Sigmoid colon (tissue), 7 donors: ENCODE measurements around the gene EFL1. TPM values are rescaled to one million over a fixed set of nuclear protein-coding genes. Genes with fewer than 3 reads are reported as not detected.
"Not testable (repeated sequence)": the region's sequence is repeated elsewhere in the genome, so short reads cannot be mapped to it uniquely, and the experiment has no call there.

Experiments
- DNase-seq: peaks from one replicate; pipeline ENCODE4 v3.0.0-alpha.2; 2019
- H3K27ac ChIP-seq, 4 donors: fragments of 200-600 bp; sonication (generic); one replicate each; pipeline ENCODE4 v1.5.1; 2016 to 2019; ENCODE audit warnings: mild to moderate bottlenecking in 1 of 4
- H3K27me3 ChIP-seq, 3 donors: fragments of 200-600 bp; sonication (generic); one replicate each; pipeline ENCODE4 v1.5.1; 2019; ENCODE audit warnings: mild to moderate bottlenecking in 1 of 3
- H3K36me3 ChIP-seq, 4 donors: fragments of 200-600 bp; sonication (generic); one replicate each; pipeline ENCODE4 v1.5.1; 2016 to 2019
- H3K4me1 ChIP-seq, 4 donors: fragments of 200-600 bp; sonication (generic); one replicate each; pipeline ENCODE4 v1.5.1; 2017 to 2019
- H3K4me3 ChIP-seq, 4 donors: fragments of 200-600 bp; sonication (generic); one replicate each; pipeline ENCODE4 v1.5.1; 2017 to 2019; ENCODE audit warnings: mild to moderate bottlenecking in 2 of 4, moderate library complexity in 1 of 4
- H3K9me3 ChIP-seq, 4 donors: fragments of 200-600 bp in 3 of 4; sonication (generic) in 3 of 4; one replicate each; pipeline versions ENCODE4 v1.5.1 to v1.6.1; 2013 to 2019
- EP300 ChIP-seq, 4 donors: sonication (generic); formaldehyde crosslinking; IDR thresholded peaks; one replicate each; pipeline ENCODE4 v1.6.1; 2017; ENCODE audit warnings: antibody characterized with exemption in 4 of 4
- POLR2A ChIP-seq, 2 donors: fragments of 450-650 bp; IDR thresholded peaks; one replicate each; pipeline ENCODE4 v1.6.1; 2016; ENCODE audit warnings: antibody characterized with exemption in 2 of 2, mild to moderate bottlenecking in 2 of 2, moderate library complexity in 2 of 2
- POLR2AphosphoS5 ChIP-seq, 4 donors: sonication (generic); formaldehyde crosslinking; IDR thresholded peaks; one replicate each; pipeline ENCODE4 v1.6.1; 2017; ENCODE audit warnings: antibody characterized with exemption in 4 of 4
- WGBS, 2 donors: extraction: QIAGEN DNeasy Blood & Tissue Kit; methylation state at CpG; one replicate each; pipeline ENCODE4 v1.1.7; 2013; 5-methylcytosine and 5-hydroxymethylcytosine counted together
- intact Hi-C: fragments of 100-400 bp; cut with DNase I; formaldehyde crosslinking; loops from one replicate; pipeline ENCODE4 v1.15.1; 2023
- polyA plus RNA-seq, 3 donors: library from polyadenylated mRNA; stranded (reverse); fragments of 200-250 nt; gene quantifications; one replicate each; pipeline ENCODE4 v1.2.3, GENCODE V29; 2013
- total RNA-seq, 4 donors: library from RNA; depleted of rRNA; stranded (reverse); fragments of >200 nt; gene quantifications; one replicate each; pipeline ENCODE4 v1.1.0, GENCODE V29; 2016
- TF ChIP-seq, protein P1 (sequence below), 4 experiments: fragments of 450-650 bp in 3 of 4; fragments of 200-600 bp in 1 of 4; IDR thresholded peaks; one replicate each; pipeline ENCODE4 v1.5.1; 2016 to 2019; ENCODE audit warnings: antibody characterized with exemption in 4 of 4, mild to moderate bottlenecking in 3 of 4, moderate library complexity in 2 of 4
- donor health status: healthy with polysubstance abuse.
- donor health status: Bipolar disorder and iron deficiency.
- donor health status: healthy.

EFL1 gene
- total and polyA plus RNA-seq, 7 donors: 10.8 to 15.7 (median 13.6) TPM

DNA sequence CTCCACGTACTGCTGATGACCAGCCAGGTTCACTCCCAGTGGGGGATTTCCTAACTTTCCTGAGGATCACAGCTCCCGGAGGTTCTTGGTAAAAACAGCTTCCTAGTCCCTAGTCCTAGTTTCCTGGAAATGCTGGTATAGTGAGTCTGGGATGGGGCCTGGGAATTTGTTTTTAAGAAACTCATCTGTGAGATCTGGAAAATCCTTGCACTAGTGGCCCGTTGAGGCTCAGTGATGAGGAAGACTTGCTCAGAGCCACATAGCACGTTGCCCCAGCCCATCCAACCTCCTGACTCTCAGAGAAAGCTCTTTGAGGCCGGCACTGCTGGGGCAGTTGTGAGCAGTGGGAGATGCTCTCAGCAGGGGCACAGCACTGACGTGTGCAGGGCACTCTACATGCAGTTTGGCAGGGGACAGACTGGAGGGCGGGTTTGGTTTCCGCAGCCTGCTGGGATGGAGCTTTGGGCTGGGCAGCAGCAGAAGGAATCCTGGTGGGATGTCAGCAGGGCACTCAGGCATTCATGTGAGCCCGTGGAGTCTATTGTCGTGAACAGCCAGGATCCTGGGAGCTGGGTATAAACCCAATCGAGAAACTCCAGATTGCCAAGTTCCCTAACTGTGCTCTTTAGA, 31.6 kb upstream of the EFL1 start:
- TF ChIP-seq, protein P1, sequence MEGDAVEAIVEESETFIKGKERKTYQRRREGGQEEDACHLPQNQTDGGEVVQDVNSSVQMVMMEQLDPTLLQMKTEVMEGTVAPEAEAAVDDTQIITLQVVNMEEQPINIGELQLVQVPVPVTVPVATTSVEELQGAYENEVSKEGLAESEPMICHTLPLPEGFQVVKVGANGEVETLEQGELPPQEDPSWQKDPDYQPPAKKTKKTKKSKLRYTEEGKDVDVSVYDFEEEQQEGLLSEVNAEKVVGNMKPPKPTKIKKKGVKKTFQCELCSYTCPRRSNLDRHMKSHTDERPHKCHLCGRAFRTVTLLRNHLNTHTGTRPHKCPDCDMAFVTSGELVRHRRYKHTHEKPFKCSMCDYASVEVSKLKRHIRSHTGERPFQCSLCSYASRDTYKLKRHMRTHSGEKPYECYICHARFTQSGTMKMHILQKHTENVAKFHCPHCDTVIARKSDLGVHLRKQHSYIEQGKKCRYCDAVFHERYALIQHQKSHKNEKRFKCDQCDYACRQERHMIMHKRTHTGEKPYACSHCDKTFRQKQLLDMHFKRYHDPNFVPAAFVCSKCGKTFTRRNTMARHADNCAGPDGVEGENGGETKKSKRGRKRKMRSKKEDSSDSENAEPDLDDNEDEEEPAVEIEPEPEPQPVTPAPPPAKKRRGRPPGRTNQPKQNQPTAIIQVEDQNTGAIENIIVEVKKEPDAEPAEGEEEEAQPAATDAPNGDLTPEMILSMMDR (IDR thresholded peaks at IDR 0.05): no peak
- TF ChIP-seq EP300 (IDR thresholded peaks at IDR 0.05) (no peak), POLR2AphosphoS5 (IDR thresholded peaks at IDR 0.05) (no peak), POLR2A (IDR thresholded peaks at IDR 0.05) (no peak)
- H3K27me3 ChIP-seq: peaks cover 0 to 6% (median 6%) of the 10 kb centered on the region in 3 donors
- H3K9me3 ChIP-seq: peaks cover 0 to 2% (median 0%) of the 10 kb centered on the region in 4 donors
- H3K36me3 ChIP-seq: no peaks in the 10 kb centered on the region
- no peaks in the 10 kb centered on the region for H3K4me1 ChIP-seq
- no peak overlapping the region for H3K4me3 ChIP-seq
- WGBS, 2 donors: 77 to 82% methylated on average over 11 of the region's 11 CpGs
- intact Hi-C loops: no loop called here
- no peak for DNase-seq
- no peak overlapping the region for H3K27ac ChIP-seq

DNA sequence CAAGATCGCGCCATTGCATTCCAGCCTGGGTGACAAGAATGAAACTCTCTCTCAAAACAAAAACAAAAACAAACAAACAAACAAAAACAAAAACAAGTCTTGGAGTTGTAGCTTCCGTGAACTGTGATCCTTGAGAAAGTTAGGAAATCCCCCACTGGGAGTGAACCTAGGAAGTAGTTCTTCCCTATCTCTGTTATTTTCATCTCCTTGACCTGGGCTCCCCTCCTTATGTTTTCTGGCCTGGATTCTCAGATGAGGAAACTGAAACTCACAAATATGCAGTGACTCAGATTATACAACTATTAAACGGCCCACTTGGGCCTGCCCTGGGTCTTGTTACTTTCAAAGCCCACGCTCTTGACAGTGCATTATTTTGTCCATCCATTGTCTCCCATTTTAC, 29.7 kb upstream of the EFL1 start:
- no peak overlapping the region for H3K4me3 ChIP-seq
- no peak for DNase-seq
- H3K36me3 ChIP-seq: no peaks in the 10 kb centered on the region
- no peak overlapping the region for H3K27ac ChIP-seq
- 86 to 87% methylated on average over 5 of the region's 5 CpGs for WGBS, 2 donors
- intact Hi-C loops: no loop called here
- H3K9me3 ChIP-seq: peaks cover 0 to 2% (median 0%) of the 10 kb centered on the region in 4 donors
- no peaks in the 10 kb centered on the region for H3K4me1 ChIP-seq
- TF ChIP-seq POLR2AphosphoS5 (IDR thresholded peaks at IDR 0.05): no peak
- TF ChIP-seq, protein P1 (IDR thresholded peaks at IDR 0.05): no peak
- no peak for TF ChIP-seq POLR2A (IDR thresholded peaks at IDR 0.05)
- no peak for TF ChIP-seq EP300 (IDR thresholded peaks at IDR 0.05)
- H3K27me3 ChIP-seq: no peaks in the 10 kb centered on the region

DNA sequence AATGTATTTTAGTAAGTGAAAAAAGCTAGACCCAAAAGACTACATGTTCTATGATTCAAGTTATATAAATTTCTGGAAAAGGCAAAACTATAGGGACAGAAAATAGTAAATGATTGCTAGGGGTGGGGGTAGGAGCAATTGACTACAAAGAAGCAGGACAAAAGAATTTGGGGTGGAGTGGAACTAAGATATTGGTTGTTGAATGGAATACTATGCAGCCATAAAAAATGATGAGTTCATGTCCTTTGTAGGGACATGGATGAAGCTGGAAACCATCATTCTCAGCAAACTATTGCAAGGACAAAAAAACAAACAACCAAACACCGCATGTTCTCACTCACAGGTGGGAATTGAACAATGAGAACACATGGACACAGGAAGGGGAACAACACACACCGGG, 25.7 kb upstream of the EFL1 start:
- H3K27ac ChIP-seq, DNase-seq, H3K36me3 ChIP-seq, H3K27me3 ChIP-seq, H3K4me3 ChIP-seq, H3K4me1 ChIP-seq, H3K9me3 ChIP-seq, intact Hi-C loops: not testable (repeated sequence)
- 92 to 95% methylated on average over 2 of the region's 2 CpGs for WGBS, 2 donors

DNA sequence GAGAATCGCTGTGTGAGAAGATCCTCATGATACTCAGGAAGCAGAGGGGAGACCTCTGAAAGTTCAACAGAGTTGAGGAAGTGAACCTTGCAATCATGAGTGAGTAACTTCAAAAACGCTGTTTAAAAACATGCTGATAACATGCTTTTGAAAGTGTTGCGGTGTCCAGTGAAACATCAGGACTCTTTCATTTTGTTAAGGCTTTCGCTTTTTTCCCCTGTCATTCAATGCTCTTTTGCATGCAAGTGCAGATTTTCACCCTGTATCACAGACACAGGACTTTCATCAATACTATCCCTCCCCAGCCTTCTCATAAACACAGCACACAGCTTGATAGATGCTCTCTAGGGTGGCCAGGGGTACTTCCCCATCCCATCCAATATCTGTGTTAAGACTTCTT, 23.9 kb upstream of the EFL1 start:
- DNase-seq, intact Hi-C loops, H3K4me3 ChIP-seq, H3K27ac ChIP-seq, H3K36me3 ChIP-seq, H3K27me3 ChIP-seq, H3K4me1 ChIP-seq, H3K9me3 ChIP-seq: not testable (repeated sequence)
- 59 to 87% methylated on average over 4 of the region's 4 CpGs for WGBS, 2 donors

DNA sequence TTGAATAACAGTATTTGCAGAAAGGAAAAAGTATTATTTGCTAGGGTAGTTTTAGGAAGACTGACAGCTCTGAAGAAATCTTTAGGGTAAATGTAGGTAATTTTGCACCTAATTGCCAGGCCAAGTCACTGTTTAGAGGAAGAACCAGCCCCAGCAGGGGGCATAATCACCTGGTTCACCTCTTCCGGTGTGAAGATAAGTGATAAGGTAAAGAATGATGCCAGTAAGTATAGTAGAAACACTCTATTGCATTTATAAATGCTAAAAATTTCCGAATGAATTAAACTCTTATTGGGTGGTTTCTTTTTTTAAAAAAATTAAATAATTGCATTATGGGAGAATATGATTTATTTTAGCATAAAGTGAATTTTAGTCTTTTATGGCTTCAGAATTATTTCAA, 21.8 kb upstream of the EFL1 start:
- H3K9me3 ChIP-seq, H3K4me1 ChIP-seq, intact Hi-C loops, H3K4me3 ChIP-seq, H3K27me3 ChIP-seq, H3K36me3 ChIP-seq, DNase-seq, H3K27ac ChIP-seq: not testable (repeated sequence)
- WGBS, 2 donors: 52 to 87% methylated on average over 1 of the region's 2 CpGs

DNA sequence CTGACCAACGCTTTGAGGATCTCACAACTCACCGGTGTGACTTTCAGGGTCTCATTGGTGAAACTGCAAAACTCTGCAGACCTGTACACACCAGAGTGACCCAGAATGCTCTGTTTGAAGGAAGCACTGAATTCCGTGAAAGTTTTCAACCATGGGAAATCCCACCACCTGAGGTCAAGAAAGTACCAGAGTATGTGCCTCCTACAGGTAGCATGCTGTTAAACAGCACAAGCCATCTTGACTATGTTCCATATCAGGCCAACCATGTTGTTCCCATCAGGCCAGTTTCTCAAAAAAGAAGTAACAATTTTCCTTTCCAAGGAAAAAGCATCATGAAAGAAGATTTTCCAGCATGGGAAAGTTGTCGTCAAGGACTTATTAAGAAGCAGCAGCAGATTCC, 19.9 kb upstream of the EFL1 start:
- 87 to 91% methylated on average over 4 of the region's 4 CpGs for WGBS, 2 donors
- H3K36me3 ChIP-seq, intact Hi-C loops, H3K27ac ChIP-seq, H3K9me3 ChIP-seq, H3K4me1 ChIP-seq, DNase-seq, H3K4me3 ChIP-seq: not testable (repeated sequence)
- H3K27me3 ChIP-seq: peaks cover 0 to 12% (median 4%) of the 10 kb centered on the region in 3 donors

DNA sequence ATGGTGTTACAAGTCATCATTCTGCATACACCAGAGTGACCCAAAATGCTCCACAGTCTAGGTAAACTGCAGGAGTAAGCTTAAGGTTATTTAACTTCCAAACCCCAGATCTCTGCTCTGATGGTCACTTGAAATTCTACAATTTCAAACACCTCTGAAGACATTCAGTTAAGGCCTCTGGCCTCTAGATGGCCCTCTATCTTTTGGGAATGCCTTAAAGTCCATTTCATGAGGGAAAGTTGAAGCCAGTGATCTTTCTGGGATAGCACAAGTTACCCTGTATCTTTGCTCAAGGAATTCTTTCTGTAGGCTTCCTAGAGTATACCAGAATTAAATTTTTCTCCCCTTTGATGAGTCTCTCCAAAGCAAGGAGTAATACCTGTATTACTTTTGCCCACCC, 18.7 kb upstream of the EFL1 start:
- H3K9me3 ChIP-seq, H3K4me1 ChIP-seq, intact Hi-C loops, H3K27ac ChIP-seq, H3K4me3 ChIP-seq, H3K36me3 ChIP-seq, DNase-seq: not testable (repeated sequence)
- TF ChIP-seq, protein P1 (IDR thresholded peaks at IDR 0.05): peak in 1 of 4 experiments; percentile 26
- H3K27me3 ChIP-seq: peaks cover 0 to 22% (median 4%) of the 10 kb centered on the region in 3 donors
